RWPE1 (cell line): ENCODE results near the gene LRFN4.
A peak's percentile ranks its signal among the peaks of the same experiment; 100 is the strongest.

Source experiments
- CTCF ChIA-PET: fragments of 350-600 bp; sonication (Branson Sonifier 250); formaldehyde crosslinking; extraction: SDS; loops from one replicate; lab custom pipeline; 2021; lab: Yijun Ruan, JAX
- POLR2A ChIA-PET: fragments of 400-600 bp; formaldehyde crosslinking; extraction: SDS; loops from one replicate; lab custom pipeline; 2020; ENCODE audit warnings: antibody characterized with exemption; ENCODE audit not compliant: low non-redundant PET; lab: Yijun Ruan, JAX
- DNase-seq: peaks from one replicate; pipeline ENCODE4 v3.0.0; 2012; ENCODE audit warnings: low spot score
- H3K27ac ChIP-seq: fragments of 450-650 bp; 2 replicates; pipeline ENCODE4 v1.5.1; 2017
- TF ChIP-seq, protein P1 (sequence below): fragments of 450-650 bp; conservative IDR thresholded peaks from 2 replicates; pipeline ENCODE4 v1.5.1; 2017; ENCODE audit warnings: low read depth, mild to moderate bottlenecking

The LRFN4 gene

DNA sequence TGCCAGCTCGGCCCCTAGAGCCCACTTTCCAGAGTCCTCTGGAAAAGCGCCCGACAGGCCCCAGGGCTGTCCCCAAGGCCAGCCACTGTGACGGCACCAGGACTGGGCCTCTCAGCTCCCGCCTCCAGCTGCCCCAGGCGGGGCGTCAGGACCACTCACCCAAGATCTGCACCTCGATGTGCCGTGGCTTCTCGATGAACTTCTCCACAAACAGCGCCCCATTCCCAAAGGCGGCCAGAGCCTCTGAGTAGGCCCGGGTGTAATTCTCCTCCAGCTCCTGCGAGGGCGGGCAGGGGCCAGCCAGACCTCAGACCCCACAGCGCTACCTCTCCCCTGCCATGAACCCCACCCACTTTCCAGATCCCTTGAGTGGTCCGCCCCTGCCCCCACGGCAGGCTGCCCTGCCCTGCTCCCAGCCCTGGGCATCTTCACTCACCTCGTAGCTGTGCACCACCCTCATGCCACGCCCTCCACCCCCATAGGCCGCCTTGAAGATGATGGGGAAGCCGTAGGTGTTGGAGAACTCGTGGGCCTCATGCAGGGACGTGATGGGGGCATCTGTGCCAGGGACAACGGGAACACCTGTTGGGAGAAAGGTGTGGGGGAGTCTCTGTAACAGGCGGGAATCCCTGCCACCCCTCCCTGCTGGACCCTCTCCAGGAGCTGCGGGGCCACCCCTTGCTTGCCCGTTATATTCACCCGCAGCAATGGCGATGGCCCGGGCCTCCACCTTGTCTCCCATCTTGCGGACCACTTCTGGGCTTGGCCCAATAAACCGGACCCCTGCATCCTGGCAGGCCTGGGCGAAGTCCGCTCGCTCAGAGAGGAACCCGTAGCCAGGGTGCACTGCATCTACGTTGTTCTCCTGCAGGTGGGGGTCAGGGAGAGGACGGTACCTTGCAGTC lies 14.0 kb downstream of the LRFN4 start:
- TF ChIP-seq, protein P1, sequence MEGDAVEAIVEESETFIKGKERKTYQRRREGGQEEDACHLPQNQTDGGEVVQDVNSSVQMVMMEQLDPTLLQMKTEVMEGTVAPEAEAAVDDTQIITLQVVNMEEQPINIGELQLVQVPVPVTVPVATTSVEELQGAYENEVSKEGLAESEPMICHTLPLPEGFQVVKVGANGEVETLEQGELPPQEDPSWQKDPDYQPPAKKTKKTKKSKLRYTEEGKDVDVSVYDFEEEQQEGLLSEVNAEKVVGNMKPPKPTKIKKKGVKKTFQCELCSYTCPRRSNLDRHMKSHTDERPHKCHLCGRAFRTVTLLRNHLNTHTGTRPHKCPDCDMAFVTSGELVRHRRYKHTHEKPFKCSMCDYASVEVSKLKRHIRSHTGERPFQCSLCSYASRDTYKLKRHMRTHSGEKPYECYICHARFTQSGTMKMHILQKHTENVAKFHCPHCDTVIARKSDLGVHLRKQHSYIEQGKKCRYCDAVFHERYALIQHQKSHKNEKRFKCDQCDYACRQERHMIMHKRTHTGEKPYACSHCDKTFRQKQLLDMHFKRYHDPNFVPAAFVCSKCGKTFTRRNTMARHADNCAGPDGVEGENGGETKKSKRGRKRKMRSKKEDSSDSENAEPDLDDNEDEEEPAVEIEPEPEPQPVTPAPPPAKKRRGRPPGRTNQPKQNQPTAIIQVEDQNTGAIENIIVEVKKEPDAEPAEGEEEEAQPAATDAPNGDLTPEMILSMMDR: no peak
- POLR2A ChIA-PET: no interaction called here
- DNase-seq: no peak
- CTCF ChIA-PET: interaction anchor here (1.5 kb wide), 1 partner anchor 105 kb away, joined by 4 read pairs; no protein-coding TSS in a partner anchor
- no peak overlapping the region; the same call in 1 of the 2 replicates for H3K27ac ChIP-seq

- TF ChIP-seq, protein P1: no peak
- CTCF ChIA-PET: interaction anchor here (0.8 kb wide), 1 partner anchor 9 kb away, joined by 3 read pairs; no protein-coding TSS in a partner anchor
- DNase-seq: no peak
- POLR2A ChIA-PET: no interaction called here
- H3K27ac ChIP-seq: peak overlapping the region; percentile 13; the same call in 1 of the 2 replicates
These were observed 14.6 kb downstream of the LRFN4 start for GRCh38 chr11:66871521-66871901.

GRCh38 chr11:66874232-66874631 lies 17.4 kb downstream of the LRFN4 start:
- ChIA-PET CTCF (no interaction called here), POLR2A (no interaction called here)
- no peak overlapping the region for H3K27ac ChIP-seq
- TF ChIP-seq, protein P1: no peak
- DNase-seq: no peak

DNA sequence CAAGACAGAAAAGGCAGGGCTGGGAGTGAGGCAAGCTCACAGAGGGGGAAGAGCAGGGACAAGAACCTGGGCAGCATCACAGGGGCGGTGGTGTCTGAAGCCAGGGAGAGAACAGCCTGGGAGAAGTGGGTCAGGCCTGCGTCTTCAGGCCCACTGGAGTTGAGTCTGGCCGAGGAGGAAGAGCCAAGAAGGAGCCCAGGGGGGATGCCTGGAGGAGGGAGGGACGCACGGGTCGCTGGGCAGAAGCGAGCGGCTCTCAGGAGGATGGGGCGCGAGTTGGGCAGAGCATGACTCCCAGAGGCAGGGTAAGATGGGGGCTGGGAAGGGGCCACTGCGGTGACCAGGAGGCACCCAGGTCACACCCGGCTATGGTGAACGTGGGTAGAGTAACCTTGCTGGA lies 18.5 kb downstream of the LRFN4 start:
- ChIA-PET POLR2A (no interaction called here), CTCF (no interaction called here)
- TF ChIP-seq, protein P1: no peak
- no peak for DNase-seq
- H3K27ac ChIP-seq: no peak overlapping the region

- ChIA-PET POLR2A (interaction anchor here (0.8 kb wide), 1 partner anchor 34 kb away, joined by 5 read pairs; the partner anchor contains the start of gene RCE1), CTCF (interaction anchor here (0.6 kb wide), 1 partner anchor 13 kb away, joined by 3 read pairs; no protein-coding TSS in a partner anchor)
- TF ChIP-seq, protein P1: no peak
- H3K27ac ChIP-seq: peak overlapping the region; percentile 87
- DNase-seq: no peak
These were observed 20.9 kb downstream of the LRFN4 start for GRCh38 chr11:66877588-66878385.

GRCh38 chr11:66878474-66878873 lies 21.6 kb downstream of the LRFN4 start:
- CTCF ChIA-PET: interaction anchor here (0.6 to 1.2 kb wide), 3 partner anchors 11 to 285 kb away, joined by 3 to 4 read pairs (median 3); no protein-coding TSS in a partner anchor
- TF ChIP-seq, protein P1: no peak
- DNase-seq: no peak
- POLR2A ChIA-PET: interaction anchor here (0.8 kb wide), 1 partner anchor 35 kb away, joined by 5 read pairs; the partner anchor contains the start of gene RCE1
- peak overlapping the region; percentile 87 for H3K27ac ChIP-seq
